SK-N-SH (cell line): ENCODE data around the gene AKT1S1. TPM values are rescaled to one million over a fixed set of nuclear protein-coding genes. Genes with fewer than 3 reads are reported as not detected.

ENCODE experiments used
- CTCF ChIA-PET: fragments of 300-600, 350-600 bp; formaldehyde crosslinking; extraction: SDS; loops from one replicate; lab custom pipeline; 2021; lab: Yijun Ruan, JAX
- POLR2A ChIA-PET: fragments of 350-600 bp; sonication (Branson Sonifier 250); formaldehyde crosslinking; extraction: SDS; loops from one replicate; lab custom pipeline; 2020; ENCODE audit warnings: antibody characterized with exemption, inconsistent platforms; lab: Yijun Ruan, JAX
- DNase-seq: peaks from one replicate; pipeline ENCODE4 v3.0.0; 2012
- H2AFZ ChIP-seq: fragments of 200-600 bp; sonication (generic); 2 replicates; pipeline ENCODE4 v1.8.1; 2016; ENCODE audit warnings: antibody characterized with exemption, mild to moderate bottlenecking, low read depth
- H3F3A ChIP-seq: fragments of 200-600 bp; sonication (generic); replicated peaks from 2 replicates; pipeline ENCODE3; 2016; ENCODE audit warnings: antibody characterized with exemption, mild to moderate bottlenecking; ENCODE audit not compliant: insufficient read depth
- H3K27ac ChIP-seq, 2 experiments: fragments of 200-500 bp in 1 of 2; fragments of 200-600 bp in 1 of 2; sonication (Bioruptor generic) in 1 of 2; sonication (generic), shearing (Covaris generic) in 1 of 2; 2 replicates each; pipeline versions ENCODE4 v1.5.1 to v1.6.1; 2014 to 2016; ENCODE audit warnings: low read depth in 2 of 2, inconsistent platforms in 1 of 2, low read length in 1 of 2, mild to moderate bottlenecking in 1 of 2, mixed read lengths in 1 of 2
- H3K27me3 ChIP-seq: fragments of 200-600 bp; sonication (generic), shearing (Covaris generic); 2 replicates; pipeline ENCODE4 v1.6.1; 2016; ENCODE audit warnings: mixed run types; ENCODE audit not compliant: insufficient read depth
- H3K36me3 ChIP-seq, 2 experiments: fragments of 200-500 bp in 1 of 2; fragments of 200-600 bp in 1 of 2; sonication (Bioruptor generic) in 1 of 2; sonication (generic) in 1 of 2; replicated peaks in 1 of 2; 2 replicates each; pipeline versions ENCODE3 to v1.5.1; 2014 to 2016; ENCODE audit warnings: low read length in 1 of 2, mild to moderate bottlenecking in 1 of 2; ENCODE audit not compliant: insufficient read depth in 2 of 2, control insufficient read depth in 1 of 2
- H3K4me1 ChIP-seq, 2 experiments: fragments of 200-500 bp in 1 of 2; fragments of 200-600 bp in 1 of 2; sonication (Bioruptor generic) in 1 of 2; sonication (generic), shearing (Covaris generic) in 1 of 2; 2 replicates each; pipeline versions ENCODE4 v1.5.1 to v1.6.1; 2014 to 2016; ENCODE audit warnings: low read depth in 1 of 2, low read length in 1 of 2, mixed run types in 1 of 2; ENCODE audit not compliant: insufficient read depth in 2 of 2, control insufficient read depth in 1 of 2
- H3K4me2 ChIP-seq: fragments of 200-600 bp; sonication (generic), shearing (Covaris generic); 2 replicates; pipeline ENCODE4 v1.6.1; 2017; ENCODE audit warnings: mixed run types
- H3K4me3 ChIP-seq, 2 experiments: fragments of 200-500 bp in 1 of 2; fragments of 200-600 bp in 1 of 2; sonication (Bioruptor generic) in 1 of 2; sonication (generic), shearing (Covaris generic) in 1 of 2; 2 replicates each; pipeline versions ENCODE4 v1.5.1 to v1.8.1; 2014 to 2016; ENCODE audit warnings: low read depth in 2 of 2, inconsistent platforms in 1 of 2, low read length in 1 of 2, mild to moderate bottlenecking in 1 of 2, mixed read lengths in 1 of 2, moderate library complexity in 1 of 2
- H3K79me2 ChIP-seq: fragments of 200-600 bp; sonication (generic); 2 replicates; pipeline ENCODE4 v1.8.1; 2017; ENCODE audit warnings: mild to moderate bottlenecking; ENCODE audit not compliant: insufficient read depth
- H3K9ac ChIP-seq: fragments of 200-600 bp; sonication (generic); 2 replicates; pipeline ENCODE4 v1.6.1; 2017; ENCODE audit warnings: mixed run types
- H3K9me2 ChIP-seq: fragments of 200-600 bp; sonication (generic); 2 replicates; pipeline ENCODE4 v1.6.1; 2017; ENCODE audit warnings: mixed run types
- H3K9me3 ChIP-seq: fragments of 200-600 bp; sonication (generic); 2 replicates; pipeline ENCODE4 v1.6.1; 2017; ENCODE audit warnings: mixed run types, mild to moderate bottlenecking, moderate library complexity
- H4K20me1 ChIP-seq: fragments of 200-600 bp; sonication (generic); 2 replicates; pipeline ENCODE4 v1.6.1; 2017; ENCODE audit warnings: mild to moderate bottlenecking, mixed run types; ENCODE audit not compliant: insufficient read depth
- CTCF ChIP-seq: fragments of 200-600 bp; sonication (generic); IDR thresholded peaks from 2 replicates; pipeline ENCODE4 v1.6.1; 2017; ENCODE audit warnings: antibody characterized with exemption, mild to moderate bottlenecking, moderate library complexity
- ELF1 ChIP-seq: IDR thresholded peaks from 2 replicates; pipeline ENCODE4 v1.4.0; 2012
- MEF2A ChIP-seq: IDR thresholded peaks from 2 replicates; pipeline ENCODE4 v1.4.0; 2012; ENCODE audit warnings: low read depth, borderline replicate concordance
- MXI1 ChIP-seq: IDR thresholded peaks from 2 replicates; pipeline ENCODE4 v1.6.1; 2012; ENCODE audit warnings: mild to moderate bottlenecking, low read depth, low read length, improper control_type of control experiment
- NRF1 ChIP-seq: IDR thresholded peaks from 2 replicates; pipeline ENCODE4 v1.6.1; 2012; ENCODE audit warnings: low read depth, mild to moderate bottlenecking, low read length
- RAD21 ChIP-seq: IDR thresholded peaks from 2 replicates; pipeline ENCODE4 v1.6.1; 2012; ENCODE audit warnings: mild to moderate bottlenecking, low read length
- RCOR1 ChIP-seq: fragments of 150-350 bp; IDR thresholded peaks from 2 replicates; pipeline ENCODE4 v1.6.1; 2017; ENCODE audit warnings: antibody characterized with exemption, low read length
- REST ChIP-seq: IDR thresholded peaks from 2 replicates; pipeline ENCODE4 v1.6.1; 2012; ENCODE audit warnings: mild to moderate bottlenecking, low read depth, low read length, moderate library complexity
- TCF12 ChIP-seq: IDR thresholded peaks from 2 replicates; pipeline ENCODE4 v1.4.0; 2012
- YY1 ChIP-seq: IDR thresholded peaks from 2 replicates; pipeline ENCODE4 v1.4.0; 2012; ENCODE audit warnings: low read depth, mild to moderate bottlenecking
- WGBS: methylation state at CpG from one replicate; pipeline ENCODE4 v1.1.6; 2017; ENCODE audit warnings: low lambda C conversion rate; 5-methylcytosine and 5-hydroxymethylcytosine counted together
- polyA plus RNA-seq, 3 experiments: library from polyadenylated mRNA; depleted of rRNA; stranded (reverse); fragments of >200 nt; gene quantifications; 2 replicates each; pipeline ENCODE4 v1.2.3, GENCODE V29; 2012

The AKT1S1 gene
- polyA plus RNA-seq, 1 of the 3 experiments (the other 2 are of a cell fraction) = 63.7 TPM

- Histone ChIP-seq H2AFZ (no peak overlapping the region), H3K4me2 (no peak overlapping the region), H4K20me1 (peaks cover 10% of the 10 kb centered on the region; the same call in 1 of the 2 replicates), H3K27me3 (no peaks in the 10 kb centered on the region), H3K36me3 (peaks cover 14 to 29% of the 10 kb centered on the region in 2 experiments), H3K9me2 (no peaks in the 10 kb centered on the region), H3K4me1 (no peaks in the 10 kb centered on the region), H3K4me3 (no peak overlapping the region), H3K9ac (no peak overlapping the region), H3K79me2 (peaks cover 23% of the 10 kb centered on the region; the same call in 1 of the 2 replicates), H3K9me3 (no peaks in the 10 kb centered on the region), H3K27ac (no peak overlapping the region), H3F3A (no peaks in the 10 kb centered on the region)
- CTCF ChIA-PET = interaction anchor here (0.9 to 1.7 kb wide), 3 partner anchors 10 to 21 kb away, joined by 3 to 6 read pairs (median 4); no protein-coding TSS in a partner anchor
- TF ChIP-seq MXI1 (no peak), MEF2A (no peak), REST (no peak), RCOR1 (no peak), CTCF (no peak)
- POLR2A ChIA-PET = interaction anchor here (0.6 kb wide), 2 partner anchors 17 to 58 kb away, joined by 3 to 4 read pairs; partner anchors contain the start of genes ATF5 and NUP62
- DNase-seq = no peak
- 81% methylated on average over 8 of the region's 9 CpGs for WGBS
Measured at GRCh38 chr19:49911381-49912145, 34.4 kb upstream of the AKT1S1 start.

- no peak overlapping the region for H3K27ac ChIP-seq
- no peaks in the 10 kb centered on the region for H3F3A ChIP-seq
- H3K79me2 ChIP-seq = peaks cover 17% of the 10 kb centered on the region; the same call in 1 of the 2 replicates
- H3K27me3 ChIP-seq = no peaks in the 10 kb centered on the region
- H3K4me2 ChIP-seq = no peak overlapping the region
- ChIA-PET POLR2A (no interaction called here), CTCF (interaction anchor here (0.9 to 1.1 kb wide), 3 partner anchors 12 to 28 kb away, joined by 3 to 4 read pairs (median 3); partner anchors contain the start of genes ATF5 and NUP62)
- TF ChIP-seq ELF1 (no peak), TCF12 (no peak), YY1 (no peak), RAD21 (no peak), NRF1 (no peak), REST (no peak)
- H2AFZ ChIP-seq = no peak overlapping the region
- H3K9ac ChIP-seq = no peak overlapping the region
- no peak for DNase-seq
- H3K9me2 ChIP-seq = no peaks in the 10 kb centered on the region
- H3K4me3 ChIP-seq = no peak overlapping the region
- peaks cover 9% of the 10 kb centered on the region; the same call in 1 of the 2 replicates for H4K20me1 ChIP-seq
- no peaks in the 10 kb centered on the region for H3K4me1 ChIP-seq
- H3K36me3 ChIP-seq = peaks cover 8 to 23% of the 10 kb centered on the region in 2 experiments
- 92% methylated on average over 2 of the region's 5 CpGs for WGBS
- H3K9me3 ChIP-seq = no peaks in the 10 kb centered on the region
Measured at GRCh38 chr19:49910179-49910578, 33.0 kb upstream of the AKT1S1 start.
